Cardiac septum (tissue), 1 donor: ENCODE results near the gene RIOX2. TPM values are rescaled to one million over a fixed set of nuclear protein-coding genes. Genes with fewer than 3 reads are reported as not detected.

ENCODE experiments used
- total RNA-seq: library from RNA; stranded (reverse); fragmentation: NEBNext Ultra II Directional; extraction: Animal tissue kit (Norgen Biotek cat#: 25700); gene quantifications from one replicate; pipeline ENCODE4 v1.2.1, GENCODE V29; 2021
- donor health status: DM: no; HTN: no; CAD: no.

Gene RIOX2
- total RNA-seq, 1 donor from 2014 or later = 14.2 TPM

Other genes starting within 250 kb of the RIOX2 start
- 3.5 TPM for gene ARL6, start 207.7 kb downstream of the RIOX2 start, total RNA-seq
- gene CRYBG3, start 150.4 kb downstream of the RIOX2 start, total RNA-seq = 38.2 TPM
- not detected for gene GABRR3, start 62.9 kb upstream of the RIOX2 start, total RNA-seq
- gene OR5AC2, start 114.7 kb upstream of the RIOX2 start, total RNA-seq = not detected
- gene OR5H1, start 158.3 kb upstream of the RIOX2 start, total RNA-seq = not detected
- gene OR5H14, start 175.0 kb upstream of the RIOX2 start, total RNA-seq = not detected
- gene OR5H15, start 194.3 kb upstream of the RIOX2 start, total RNA-seq = not detected